ENCODE measurements around the gene PLAC9.

- no peak for TF ChIP-seq TEAD4 (IDR thresholded peaks at IDR 0.05)
- no peak for TF ChIP-seq RAD21 (IDR thresholded peaks at IDR 0.05; ENCODE audit: low read depth)
- no peak for TF ChIP-seq TAF1 (IDR thresholded peaks at IDR 0.05; ENCODE audit: low read depth)
- no peak for TF ChIP-seq CREB1 (IDR thresholded peaks at IDR 0.05; ENCODE audit: low read depth)
- TF ChIP-seq EP300 (IDR thresholded peaks at IDR 0.05; ENCODE audit: borderline replicate concordance) = no peak
- TF ChIP-seq MAX (IDR thresholded peaks at IDR 0.05) = no peak
- no peak for TF ChIP-seq USF1 (IDR thresholded peaks at IDR 0.05)
- TF ChIP-seq REST (IDR thresholded peaks at IDR 0.05; ENCODE audit: low read depth) = no peak
- no peak for TF ChIP-seq CEBPB (IDR thresholded peaks at IDR 0.05)
- TF ChIP-seq YY1 (IDR thresholded peaks at IDR 0.05; ENCODE audit: low read depth) = no peak
- TF ChIP-seq FOXM1 (IDR thresholded peaks at IDR 0.05; ENCODE audit: borderline replicate concordance, low read depth) = no peak
Observed at GRCh38 chr10:80137920-80138319, 5.4 kb downstream of the PLAC9 start.
